H1 (cell line): ENCODE results near the gene TUT1. TPM values are rescaled to one million over a fixed set of nuclear protein-coding genes. Genes with fewer than 3 reads are reported as not detected.

Source experiments
- CTCF ChIA-PET: fragments of 300-600 bp; sonication (Branson Sonifier 250); formaldehyde crosslinking; loops from one replicate; lab custom pipeline; 2021; ENCODE audit not compliant: partially characterized antibody; lab: Charles Lee
- POLR2A ChIA-PET: fragments of 300-600 bp; sonication (Branson Sonifier 250); formaldehyde crosslinking; loops from one replicate; lab custom pipeline; 2021; ENCODE audit warnings: inconsistent platforms; ENCODE audit not compliant: partially characterized antibody; lab: Charles Lee
- DNase-seq, 2 experiments: peaks; one replicate each; pipeline versions ENCODE4 v3.0.0 to v3.0.0-alpha.2; 2010 to 2022; ENCODE audit warnings: low spot score in 2 of 2, low read depth in 1 of 2, mixed read lengths in 1 of 2
- FAIRE-seq: peaks from 2 replicates; lab custom pipeline; 2011; peaks lifted over from hg19 to GRCh38; lab: Jason Lieb, UNC
- H2AFZ ChIP-seq: 2 replicates; pipeline ENCODE4 v1.8.1; 2012; ENCODE audit warnings: low read length, inconsistent platforms
- H2AK5ac ChIP-seq: 2 replicates; pipeline ENCODE4 v1.6.1; 2013; ENCODE audit warnings: low read depth, low read length
- H2BK120ac ChIP-seq: replicated peaks from 2 replicates; pipeline ENCODE3; 2013; ENCODE audit warnings: low read depth, low read length, inconsistent platforms
- H2BK12ac ChIP-seq: 2 replicates; pipeline ENCODE4 v1.6.1; 2013; ENCODE audit warnings: low read depth, low read length
- H2BK15ac ChIP-seq: 2 replicates; pipeline ENCODE4 v1.6.1; 2013; ENCODE audit warnings: low read length
- H2BK20ac ChIP-seq: 2 replicates; pipeline ENCODE4 v1.6.1; 2013; ENCODE audit warnings: low read length
- H2BK5ac ChIP-seq: 2 replicates; pipeline ENCODE4 v1.6.1; 2013; ENCODE audit warnings: low read depth, low read length
- H3K14ac ChIP-seq: 2 replicates; pipeline ENCODE4 v1.6.1; 2013; ENCODE audit warnings: inconsistent platforms; ENCODE audit not compliant: insufficient read length
- H3K18ac ChIP-seq: 2 replicates; pipeline ENCODE4 v1.6.1; 2013; ENCODE audit warnings: low read length; ENCODE audit errors: extremely low read depth
- H3K23ac ChIP-seq: 2 replicates; pipeline ENCODE4 v1.6.1; 2013; ENCODE audit warnings: inconsistent platforms; ENCODE audit not compliant: insufficient read length
- H3K23me2 ChIP-seq: 2 replicates; pipeline ENCODE4 v1.6.1; 2013; ENCODE audit warnings: low read depth, low read length
- H3K27ac ChIP-seq: 2 replicates; pipeline ENCODE4 v1.6.1; 2011; ENCODE audit warnings: low read depth, low read length, inconsistent platforms
- H3K27me3 ChIP-seq, 4 experiments: replicated peaks in 1 of 4; 1 replicate in 1 of 4; 2 replicates in 3 of 4; pipeline versions ENCODE4 v1.6.1 to v1.8.1; 2011 to 2013; ENCODE audit warnings: low read length in 3 of 4, mild to moderate bottlenecking in 3 of 4, inconsistent platforms in 2 of 4, mixed read lengths in 2 of 4, moderate library complexity in 1 of 4; ENCODE audit not compliant: control insufficient read depth in 3 of 4, insufficient read depth in 3 of 4; ENCODE audit errors: extremely low read depth in 1 of 4
- H3K36me3 ChIP-seq, 4 experiments: 2 replicates each; pipeline versions ENCODE4 v1.6.1 to v1.8.1; 2011 to 2013; ENCODE audit warnings: mild to moderate bottlenecking in 4 of 4, low read length in 3 of 4, moderate library complexity in 2 of 4, control low read depth in 1 of 4, inconsistent platforms in 1 of 4; ENCODE audit not compliant: insufficient read depth in 4 of 4, control insufficient read depth in 2 of 4
- H3K4ac ChIP-seq: replicated peaks from 2 replicates; pipeline ENCODE3; 2013; ENCODE audit warnings: low read length, low read depth, mixed read lengths, inconsistent platforms; ENCODE audit not compliant: insufficient read length
- H3K4me1 ChIP-seq, 4 experiments: replicated peaks in 1 of 4; 1 replicate in 1 of 4; 2 replicates in 3 of 4; pipeline versions ENCODE4 v1.6.1 to v1.8.1; 2011 to 2013; ENCODE audit warnings: low read length in 3 of 4, inconsistent platforms in 2 of 4, mixed read lengths in 1 of 4; ENCODE audit not compliant: insufficient read depth in 4 of 4, control insufficient read depth in 3 of 4
- H3K4me2 ChIP-seq, 2 experiments: 2 replicates each; pipeline versions ENCODE4 v1.6.1 to v1.8.1; 2011 to 2013; ENCODE audit warnings: low read depth in 2 of 2, low read length in 2 of 2, control low read depth in 1 of 2, inconsistent platforms in 1 of 2, mild to moderate bottlenecking in 1 of 2; ENCODE audit not compliant: insufficient read depth in 1 of 2
- H3K4me3 ChIP-seq, 4 experiments: fragments of 200-600, 300-600 bp in 1 of 4; sonication (generic), shearing (Covaris generic), sonication (Bioruptor Twin) in 1 of 4; 2 replicates each; pipeline versions ENCODE4 v1.5.1 to v1.8.1; 2011 to 2016; ENCODE audit warnings: low read length in 4 of 4, low read depth in 3 of 4, control low read depth in 2 of 4, inconsistent platforms in 2 of 4, mild to moderate bottlenecking in 2 of 4, mixed read lengths in 1 of 4, moderate library complexity in 1 of 4; ENCODE audit not compliant: insufficient read depth in 2 of 4; ENCODE audit errors: extremely low read depth in 1 of 4
- H3K56ac ChIP-seq: replicated peaks from 2 replicates; pipeline ENCODE3; 2013; ENCODE audit warnings: low read depth, mild to moderate bottlenecking, mixed read lengths, low read length, inconsistent platforms; ENCODE audit not compliant: insufficient read length
- H3K79me1 ChIP-seq: 2 replicates; pipeline ENCODE4 v1.6.1; 2013; ENCODE audit warnings: low read depth, low read length, control low read depth
- H3K79me2 ChIP-seq, 2 experiments: 2 replicates each; pipeline versions ENCODE4 v1.6.1 to v1.8.1; 2012 to 2013; ENCODE audit warnings: low read length in 2 of 2, mild to moderate bottlenecking in 2 of 2, inconsistent platforms in 1 of 2; ENCODE audit not compliant: insufficient read depth in 2 of 2, control insufficient read depth in 1 of 2
- H3K9ac ChIP-seq, 4 experiments: replicated peaks in 1 of 4; 1 replicate in 1 of 4; 2 replicates in 3 of 4; pipeline versions ENCODE4 v1.6.1 to v1.8.1; 2011 to 2013; ENCODE audit warnings: low read depth in 3 of 4, low read length in 3 of 4, control low read depth in 2 of 4, mild to moderate bottlenecking in 2 of 4, moderate library complexity in 2 of 4, inconsistent platforms in 1 of 4; ENCODE audit errors: extremely low read depth in 1 of 4
- H3K9me3 ChIP-seq, 2 experiments: 2 replicates each; pipeline versions ENCODE4 v1.6.1 to v1.8.1; 2012 to 2013; ENCODE audit warnings: mild to moderate bottlenecking in 2 of 2, moderate library complexity in 2 of 2, control low read depth in 1 of 2, inconsistent platforms in 1 of 2, low read depth in 1 of 2, low read length in 1 of 2, mixed read lengths in 1 of 2; ENCODE audit not compliant: insufficient read depth in 2 of 2
- H4K20me1 ChIP-seq, 2 experiments: replicated peaks in 1 of 2; 2 replicates each; pipeline versions ENCODE3 to v1.8.1; 2011 to 2013; ENCODE audit warnings: inconsistent platforms in 2 of 2, low read length in 2 of 2, mild to moderate bottlenecking in 1 of 2; ENCODE audit not compliant: insufficient read depth in 2 of 2, control insufficient read depth in 1 of 2
- H4K5ac ChIP-seq: 2 replicates; pipeline ENCODE4 v1.6.1; 2013; ENCODE audit warnings: low read length, low read depth, mixed read lengths, inconsistent platforms; ENCODE audit not compliant: insufficient read length
- H4K8ac ChIP-seq: 2 replicates; pipeline ENCODE4 v1.8.0; 2013; ENCODE audit warnings: mild to moderate bottlenecking, moderate library complexity, low read length, inconsistent platforms; ENCODE audit not compliant: insufficient read depth; ENCODE audit errors: extremely low read depth
- H4K91ac ChIP-seq: replicated peaks from 2 replicates; pipeline ENCODE3; 2013; ENCODE audit warnings: low read length, mixed read lengths, inconsistent platforms; ENCODE audit not compliant: insufficient read length
- CBX5 ChIP-seq: fragments of 300-800, 300-1000 bp; sonication (generic); IDR thresholded peaks from 2 replicates; pipeline ENCODE4 v1.7.1; 2016; ENCODE audit warnings: antibody characterized with exemption, low read length, low read depth
- GTF2F1 ChIP-seq: IDR thresholded peaks from 2 replicates; pipeline ENCODE4 v1.6.1; 2012; ENCODE audit warnings: low read depth, low read length, improper control_type of control experiment, borderline replicate concordance
- HDAC2 ChIP-seq, 2 experiments: fragments of 300-600 bp in 1 of 2; sonication (generic) in 1 of 2; IDR thresholded peaks; 2 replicates each; pipeline ENCODE4 v1.6.1; 2011 to 2012; ENCODE audit warnings: low read depth in 2 of 2, low read length in 2 of 2, mild to moderate bottlenecking in 2 of 2, moderate library complexity in 2 of 2, borderline replicate concordance in 1 of 2, inconsistent platforms in 1 of 2
- HDAC6 ChIP-seq: IDR thresholded peaks from one replicate; pipeline ENCODE4 v1.7.1; 2012; ENCODE audit warnings: low read depth, mild to moderate bottlenecking, inconsistent platforms, low read length, moderate library complexity
- NANOG ChIP-seq: IDR thresholded peaks from 2 replicates; pipeline ENCODE4 v1.6.1; 2011; ENCODE audit warnings: low read length, low read depth, mild to moderate bottlenecking, inconsistent platforms; ENCODE audit not compliant: insufficient read depth, poor library complexity, severe bottlenecking
- RAD21 ChIP-seq, 2 experiments: IDR thresholded peaks in 1 of 2; conservative IDR thresholded peaks in 1 of 2; 2 replicates each; pipeline ENCODE4 v1.6.1; 2011; ENCODE audit warnings: low read depth in 2 of 2, low read length in 2 of 2, improper control_type of control experiment in 1 of 2, inconsistent platforms in 1 of 2, mild to moderate bottlenecking in 1 of 2, moderate library complexity in 1 of 2
- RNF2 ChIP-seq: fragments of 200-900, 300-1000 bp; sonication (generic); IDR thresholded peaks from 2 replicates; pipeline ENCODE4 v1.7.1; 2016; ENCODE audit warnings: borderline replicate concordance, low read depth, mild to moderate bottlenecking, antibody characterized with exemption, low read length; ENCODE audit not compliant: poor library complexity, severe bottlenecking; ENCODE audit errors: missing control alignments
- SAP30 ChIP-seq: fragments of 300-600 bp; sonication (generic); IDR thresholded peaks from 2 replicates; pipeline ENCODE4 v1.7.1; 2012; ENCODE audit warnings: low read length, moderate library complexity, mild to moderate bottlenecking, inconsistent platforms; ENCODE audit not compliant: insufficient read depth, insufficient replicate concordance
- SIRT6 ChIP-seq: IDR thresholded peaks from one replicate; pipeline ENCODE4 v1.7.1; 2012; ENCODE audit warnings: low read length, inconsistent platforms
- SIX5 ChIP-seq: IDR thresholded peaks from 2 replicates; pipeline ENCODE4 v1.6.1; 2011; ENCODE audit warnings: mild to moderate bottlenecking, low read depth, low read length
- SP1 ChIP-seq: IDR thresholded peaks from 2 replicates; pipeline ENCODE4 v1.6.1; 2011; ENCODE audit warnings: low read depth, low read length
- ZNF274 ChIP-seq: IDR thresholded peaks from 2 replicates; pipeline ENCODE4 v1.7.0; 2012; ENCODE audit warnings: low read length, borderline replicate concordance; ENCODE audit errors: extremely low read depth
- WGBS, 2 experiments: shearing (Covaris generic) in 1 of 2; methylation state at CpG; one replicate each; pipeline versions ENCODE4 v1.1.6 to v1.1.7; 2013 to 2015; ENCODE audit warnings: low lambda C conversion rate in 2 of 2, mixed read lengths in 2 of 2, inconsistent platforms in 1 of 2, low coverage in 1 of 2, missing lambda C conversion rate in 1 of 2; ENCODE audit not compliant: insufficient replicate concordance in 2 of 2, insufficient coverage in 1 of 2, insufficient read length in 1 of 2; ENCODE audit errors: extremely low coverage in 1 of 2, missing lambda C conversion rate in 1 of 2; 5-methylcytosine and 5-hydroxymethylcytosine counted together
- polyA plus RNA-seq, 7 experiments: library from polyadenylated mRNA; depleted of rRNA in 3 of 7; stranded (reverse) in 5 of 7; unstranded in 2 of 7; fragments of >200 nt in 5 of 7; fragments of 200-250 nt in 2 of 7; gene quantifications; 1 replicate in 5 of 7; 2 replicates in 1 of 7; 4 replicates in 1 of 7; pipeline versions ENCODE4 v1.2.1 to v1.2.3, GENCODE V29; 2011 to 2013; ENCODE audit warnings: missing spikeins in 2 of 7, mixed read lengths in 2 of 7
- total RNA-seq: library from RNA; stranded (reverse); fragmentation: NEBNext Ultra II Directional; extraction: Animal tissue kit (Norgen Biotek cat#: 25700); gene quantifications from 2 replicates; pipeline ENCODE4 v1.2.1, GENCODE V29; 2021

Gene TUT1
- total and polyA plus RNA-seq, 2 of the 8 experiments (the other 6 are each of a cell fraction or from before 2014, with no cell fraction given), result 17.8 to 24.6 TPM

- Histone ChIP-seq H3K27me3 (peaks cover 0 to 13% (median 11%) of the 10 kb centered on the region in 4 experiments; a peak in 6 of 7 replicates), H3K4me3 (no peak overlapping the region), H2BK12ac (no peak overlapping the region), H3K56ac (no peak overlapping the region), H3K79me1 (no peaks in the 10 kb centered on the region; the same call in 1 of the 2 replicates), H4K5ac (no peak overlapping the region), H3K9me3 (no peaks in the 10 kb centered on the region), H4K91ac (no peak overlapping the region), H2BK120ac (no peak overlapping the region), H3K27ac (no peak overlapping the region), H3K14ac (no peak overlapping the region), H3K4me1 (peaks cover 3 to 26% (median 12%) of the 10 kb centered on the region in 4 experiments), H3K4me2 (no peak overlapping the region), H2BK20ac (no peak overlapping the region), H2BK15ac (no peak overlapping the region), H3K18ac (no peak overlapping the region), H2AFZ (no peak overlapping the region), H2BK5ac (no peak overlapping the region), H3K4ac (no peak overlapping the region), H3K9ac (no peak overlapping the region), H3K36me3 (no peaks in the 10 kb centered on the region; a peak in 2 of 8 replicates), H4K8ac (no peak overlapping the region; the same call in 1 of the 2 replicates), H3K23me2 (peaks cover 15% of the 10 kb centered on the region; the same call in 1 of the 2 replicates), H4K20me1 (peaks cover 0 to 2% of the 10 kb centered on the region in 2 experiments), H3K79me2 (0 out of 4 replicates have a peak, but pooled peaks cover 0 to under 1% of the 10 kb centered on the region in 2 experiments), H2AK5ac (no peak overlapping the region), H3K23ac (no peak overlapping the region)
- no peak for TF ChIP-seq HDAC2 (IDR thresholded peaks at IDR 0.05; ENCODE audit: borderline replicate concordance in 1 of 2, low read depth in 2 of 2, low read length in 2 of 2)
- TF ChIP-seq SIX5, result no peak
- no peak for TF ChIP-seq RAD21 (IDR thresholded peaks at IDR 0.05 in 1 of 2, conservative IDR thresholded peaks at IDR 0.05 in 1 of 2; ENCODE audit: low read depth in 2 of 2, low read length in 2 of 2)
- no peak for TF ChIP-seq SAP30
- TF ChIP-seq NANOG, result no peak
- no peak for TF ChIP-seq ZNF274
- no peak for TF ChIP-seq RNF2
- TF ChIP-seq CBX5, result no peak
- TF ChIP-seq SIRT6, result no peak
- TF ChIP-seq HDAC6, result no peak
- no peak for TF ChIP-seq GTF2F1
- no peak for TF ChIP-seq SP1
- WGBS, 2 experiments, result 97% methylated on average over 15 of the region's 15 CpGs; no CpG with 5 or more reads in 1 of the 2 experiments
- POLR2A ChIA-PET, result interaction anchor here (0.7 to 15.8 kb wide), 6 partner anchors 10 to 235 kb away, joined by 3 to 235 read pairs (median 6); partner anchors contain the start of genes C11orf98, CSKMT, LBHD1 and MTA2
- DNase-seq (no peak), FAIRE-seq (no peak)
- CTCF ChIA-PET, result interaction anchor here (10.2 kb wide), 1 partner anchor 12 kb away, joined by 97 read pairs; the partner anchor contains the start of gene TUT1
Measured at GRCh38 chr11:62605902-62606301, 14.6 kb upstream of the TUT1 start.
